Vagina (tissue), 2 donors: Measurements from ENCODE around the gene AATK.

Experiments
- POLR2A ChIP-seq, 2 donors: fragments of 450-650 bp; IDR thresholded peaks; one replicate each; pipeline ENCODE4 v1.6.1; 2017; ENCODE audit warnings: antibody characterized with exemption in 2 of 2, mild to moderate bottlenecking in 2 of 2, moderate library complexity in 2 of 2
- POLR2AphosphoS5 ChIP-seq, 2 donors: sonication (generic); formaldehyde crosslinking; IDR thresholded peaks; one replicate each; pipeline ENCODE4 v1.9.0; 2017; ENCODE audit warnings: antibody characterized with exemption in 2 of 2, mild to moderate bottlenecking in 2 of 2, low read depth in 1 of 2; ENCODE audit not compliant: insufficient read depth in 1 of 2
- TF ChIP-seq, protein P1 (sequence below), 3 experiments: fragments of 450-650 bp in 2 of 3; fragments of 200-600 bp in 1 of 3; sonication (generic) in 1 of 3; IDR thresholded peaks; one replicate each; pipeline ENCODE4 v1.5.1; 2017 to 2019; ENCODE audit warnings: antibody characterized with exemption in 3 of 3, mild to moderate bottlenecking in 2 of 3, moderate library complexity in 2 of 3

DNA sequence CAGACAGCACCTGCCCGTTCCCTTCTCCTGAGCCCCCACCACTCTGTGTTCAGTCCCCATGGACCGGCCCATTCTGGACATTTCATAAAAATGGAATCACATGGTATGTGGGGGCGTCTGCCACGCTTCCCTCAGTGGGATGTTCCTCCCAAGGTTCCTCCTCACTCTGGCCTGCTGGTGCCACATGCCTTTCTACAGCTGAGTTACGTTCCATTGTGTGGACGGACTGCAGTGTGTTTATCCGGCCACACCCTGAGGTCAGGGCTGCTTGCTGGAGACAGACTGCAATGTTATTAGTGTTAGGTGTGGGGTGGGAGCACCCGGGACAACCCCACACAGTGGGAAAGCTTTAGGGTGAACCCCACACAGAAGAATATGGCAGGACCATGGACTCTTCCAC lies 5.9 kb upstream of the AATK start:
- TF ChIP-seq POLR2AphosphoS5 (IDR thresholded peaks at IDR 0.05; ENCODE audit: insufficient read depth in 1 of 2, low read depth in 1 of 2) (no peak), POLR2A (IDR thresholded peaks at IDR 0.05) (no peak)
- TF ChIP-seq, protein P1, sequence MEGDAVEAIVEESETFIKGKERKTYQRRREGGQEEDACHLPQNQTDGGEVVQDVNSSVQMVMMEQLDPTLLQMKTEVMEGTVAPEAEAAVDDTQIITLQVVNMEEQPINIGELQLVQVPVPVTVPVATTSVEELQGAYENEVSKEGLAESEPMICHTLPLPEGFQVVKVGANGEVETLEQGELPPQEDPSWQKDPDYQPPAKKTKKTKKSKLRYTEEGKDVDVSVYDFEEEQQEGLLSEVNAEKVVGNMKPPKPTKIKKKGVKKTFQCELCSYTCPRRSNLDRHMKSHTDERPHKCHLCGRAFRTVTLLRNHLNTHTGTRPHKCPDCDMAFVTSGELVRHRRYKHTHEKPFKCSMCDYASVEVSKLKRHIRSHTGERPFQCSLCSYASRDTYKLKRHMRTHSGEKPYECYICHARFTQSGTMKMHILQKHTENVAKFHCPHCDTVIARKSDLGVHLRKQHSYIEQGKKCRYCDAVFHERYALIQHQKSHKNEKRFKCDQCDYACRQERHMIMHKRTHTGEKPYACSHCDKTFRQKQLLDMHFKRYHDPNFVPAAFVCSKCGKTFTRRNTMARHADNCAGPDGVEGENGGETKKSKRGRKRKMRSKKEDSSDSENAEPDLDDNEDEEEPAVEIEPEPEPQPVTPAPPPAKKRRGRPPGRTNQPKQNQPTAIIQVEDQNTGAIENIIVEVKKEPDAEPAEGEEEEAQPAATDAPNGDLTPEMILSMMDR (IDR thresholded peaks at IDR 0.05): no peak
